NCI-H2196 treated with DMSO at 0.1 percent for 48 hours (cell line): ENCODE data around the gene ZNF564.
"Not testable (repeated sequence)": the region's sequence is repeated elsewhere in the genome, so short reads cannot be mapped to it uniquely, and the experiment has no call there.

Source experiments
- DNase-seq: peaks from one replicate; lab custom pipeline; 2025; ENCODE audit not compliant: unreplicated experiment; lab: John Stamatoyannopoulos, UW

Gene ZNF564

DNA sequence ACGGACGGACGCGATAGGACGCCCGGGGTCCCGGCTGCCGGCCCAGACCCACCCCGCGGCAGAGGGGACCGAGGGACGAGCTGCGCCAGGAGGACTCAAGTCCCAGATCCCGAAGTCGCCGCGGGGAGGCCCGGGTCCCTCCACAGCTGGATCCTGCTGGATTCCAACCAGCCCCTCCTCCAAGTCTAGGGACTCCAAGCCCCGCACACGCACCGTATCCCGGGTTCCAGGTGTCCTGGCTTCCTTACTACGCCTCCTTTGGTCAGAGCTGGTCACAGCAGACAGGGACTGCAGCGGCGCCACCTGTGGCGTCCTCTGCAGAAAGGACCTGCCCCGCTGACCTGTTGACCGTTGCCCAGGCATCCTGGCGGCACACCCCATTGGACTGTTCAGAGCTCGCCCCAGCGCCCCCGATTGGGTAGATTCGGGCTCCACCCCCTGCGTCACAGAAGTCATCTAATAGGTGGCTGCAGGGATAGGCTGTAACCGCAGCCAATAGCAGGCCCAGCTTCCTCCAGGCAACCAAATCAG is 37.7 kb downstream of the ZNF564 start:
- DNase-seq: no peak

DNA sequence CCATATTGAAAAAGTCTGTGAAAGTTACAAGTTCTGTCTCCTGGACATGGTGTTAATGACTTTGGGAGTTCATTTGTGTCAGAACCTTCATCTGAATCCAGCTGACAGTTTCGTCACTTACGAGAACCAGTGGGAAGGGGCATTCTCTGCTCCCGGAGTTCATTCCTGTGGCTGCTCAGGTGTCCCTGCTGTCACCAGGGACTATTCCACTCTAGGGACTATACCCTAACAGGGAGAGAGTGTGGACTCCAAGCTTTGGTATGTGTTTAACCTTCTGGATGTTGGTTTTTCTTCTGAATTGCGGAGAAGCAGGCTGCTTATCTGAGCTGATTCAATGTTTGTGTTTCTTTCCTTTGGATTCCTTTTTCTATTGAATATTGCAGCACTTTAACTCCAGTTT is 54.2 kb downstream of the ZNF564 start:
- DNase-seq: no peak

GRCh38 chr19:12496480-12496879 is 54.8 kb downstream of the ZNF564 start:
- no peak for DNase-seq

- peak; percentile 94 for DNase-seq
Observed at GRCh38 chr19:12495002-12495802, 56.1 kb downstream of the ZNF564 start.

DNA sequence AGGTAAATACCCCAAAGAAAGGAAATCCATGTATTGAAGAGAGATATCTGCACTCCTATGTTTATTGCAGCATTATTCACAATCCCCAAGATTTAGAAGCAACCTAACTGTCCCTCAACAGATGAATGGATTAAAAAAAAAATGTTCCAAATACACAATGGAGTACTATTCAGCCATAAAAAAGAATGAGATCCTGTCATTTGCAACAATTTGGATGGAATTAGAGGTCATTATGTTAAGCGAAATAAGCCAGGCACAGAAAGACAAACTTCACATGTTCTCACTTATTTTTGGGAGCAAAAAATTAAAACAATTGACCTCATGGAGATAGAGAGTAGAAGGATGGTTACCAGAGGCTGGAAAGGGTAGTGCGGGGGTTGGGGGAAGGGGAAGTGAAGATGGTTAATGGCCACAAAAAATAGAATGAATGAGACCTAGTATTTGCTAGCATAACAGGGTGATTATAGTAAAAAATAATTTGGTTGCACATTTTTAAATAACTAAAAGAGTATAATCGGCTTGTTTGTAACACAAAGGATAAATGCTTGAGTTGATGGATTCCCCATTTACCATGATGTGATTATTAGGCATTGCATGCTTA is 56.9 kb downstream of the ZNF564 start:
- DNase-seq: no peak

- not testable (repeated sequence) for DNase-seq
Observed at GRCh38 chr19:12486265-12486783, 65.0 kb downstream of the ZNF564 start.

GRCh38 chr19:12485571-12485970 is 65.7 kb downstream of the ZNF564 start:
- DNase-seq: no peak

GRCh38 chr19:12485052-12485416 is 66.2 kb downstream of the ZNF564 start:
- DNase-seq: no peak

DNA sequence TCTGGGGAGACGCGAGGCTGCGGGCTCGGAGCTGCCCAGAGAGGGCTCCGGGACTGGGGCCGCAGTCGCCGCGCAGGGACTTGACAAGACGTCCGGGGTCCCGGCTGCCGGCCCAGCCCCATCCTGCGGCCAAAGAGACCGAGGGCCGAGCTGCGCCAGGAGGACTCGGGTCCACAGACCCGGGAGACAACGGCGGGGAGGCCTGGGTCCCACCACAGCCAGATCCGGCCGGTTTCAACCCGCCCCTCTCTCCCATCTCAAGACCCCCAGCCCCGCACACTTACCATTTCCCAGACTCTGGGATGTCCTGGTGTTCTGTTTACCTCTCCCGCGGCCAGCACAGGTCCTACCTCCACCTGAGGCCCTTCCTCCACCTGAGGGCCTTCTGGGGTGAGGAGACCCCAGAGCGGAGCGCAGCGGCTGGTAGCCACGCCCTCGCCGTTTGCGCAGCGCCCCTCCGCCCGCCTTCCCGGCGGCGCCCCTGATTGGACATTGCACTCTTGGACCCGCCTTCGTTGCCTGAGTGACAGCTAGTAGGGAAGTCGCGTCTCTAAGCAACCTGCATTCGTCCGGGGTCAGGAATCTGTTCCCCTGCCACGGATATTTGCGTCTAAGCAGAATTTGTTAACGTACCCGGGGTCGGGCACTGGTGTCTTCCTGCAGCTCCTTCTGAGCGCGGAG is 66.8 kb downstream of the ZNF564 start, which contains the start of gene ZNF709:
Gene ZNF709, minus strand, starts transcription at position 446 of the 681 bp plus-strand sequence. Its CDS starts 159 bp downstream, at position 287.
- DNase-seq: peak; percentile 71

DNA sequence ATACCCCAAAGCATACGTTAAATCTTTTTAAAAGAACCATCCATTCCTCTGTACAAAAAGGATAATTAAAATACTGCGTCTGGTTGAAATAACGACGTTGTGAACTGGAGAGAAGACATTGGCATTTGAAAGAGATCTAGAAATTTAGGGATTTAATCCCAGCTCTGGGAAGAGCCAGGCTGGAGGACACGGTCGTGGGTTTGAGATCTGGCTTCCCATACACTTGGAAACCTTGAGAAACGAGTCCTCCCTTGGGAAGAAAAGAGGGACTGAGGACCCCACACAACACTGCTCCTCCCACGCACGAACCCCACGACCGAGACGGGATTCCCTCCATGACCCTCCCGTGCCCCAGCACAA is 67.3 kb downstream of the ZNF564 start:
- no peak for DNase-seq

DNA sequence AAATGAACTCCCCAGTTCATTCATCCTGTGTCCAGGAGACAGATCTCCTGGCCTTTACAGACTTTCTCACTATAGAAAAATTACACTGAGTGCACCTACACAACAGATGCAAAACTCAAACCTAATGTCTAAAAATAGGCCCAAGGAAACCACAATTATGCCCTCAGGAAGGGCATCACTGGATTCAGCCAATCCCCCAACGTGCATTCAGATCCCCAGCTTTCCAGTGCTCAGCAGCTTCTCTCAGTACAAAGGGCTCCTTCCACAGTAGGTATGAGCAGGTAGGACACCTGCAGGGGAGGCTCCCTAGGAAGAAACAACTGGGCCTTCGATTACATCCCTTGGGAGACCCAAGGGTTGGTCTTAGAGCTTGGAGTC is 68.8 kb downstream of the ZNF564 start:
- DNase-seq: no peak

DNA sequence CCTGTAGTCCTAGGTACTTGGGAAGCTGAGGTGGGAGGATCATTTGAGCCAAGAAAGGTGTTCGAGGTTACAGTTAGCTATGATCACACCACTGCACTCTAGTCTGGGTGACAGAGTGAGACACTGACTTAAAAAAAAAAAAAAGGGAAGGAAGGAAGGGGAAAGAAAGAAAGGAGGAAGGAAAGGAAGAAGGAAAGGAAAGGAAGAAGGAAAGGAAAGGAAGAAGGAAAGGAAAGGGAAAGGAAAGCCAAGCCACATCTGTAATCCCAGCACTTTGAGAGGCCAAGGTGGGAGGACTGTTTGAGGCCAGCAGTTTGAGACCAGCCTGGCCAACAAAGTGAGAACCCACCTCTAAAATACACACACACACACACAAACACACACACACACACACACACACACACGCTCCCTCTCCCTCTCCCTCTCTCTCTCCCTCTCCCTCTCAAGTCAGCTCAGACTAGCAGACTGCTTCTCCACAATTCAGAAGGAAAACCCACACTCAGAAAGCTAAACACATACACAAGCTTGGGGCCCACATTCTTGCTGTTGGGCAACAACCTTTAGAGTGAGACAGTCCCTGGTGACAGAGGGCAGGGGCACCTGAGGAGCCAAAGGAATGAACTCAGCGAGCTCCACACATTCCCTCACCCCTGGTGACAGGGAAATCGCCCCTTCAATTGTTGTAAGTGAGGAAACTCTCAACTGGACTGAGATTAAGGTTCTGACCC is 69.3 kb downstream of the ZNF564 start:
- DNase-seq: no peak

DNA sequence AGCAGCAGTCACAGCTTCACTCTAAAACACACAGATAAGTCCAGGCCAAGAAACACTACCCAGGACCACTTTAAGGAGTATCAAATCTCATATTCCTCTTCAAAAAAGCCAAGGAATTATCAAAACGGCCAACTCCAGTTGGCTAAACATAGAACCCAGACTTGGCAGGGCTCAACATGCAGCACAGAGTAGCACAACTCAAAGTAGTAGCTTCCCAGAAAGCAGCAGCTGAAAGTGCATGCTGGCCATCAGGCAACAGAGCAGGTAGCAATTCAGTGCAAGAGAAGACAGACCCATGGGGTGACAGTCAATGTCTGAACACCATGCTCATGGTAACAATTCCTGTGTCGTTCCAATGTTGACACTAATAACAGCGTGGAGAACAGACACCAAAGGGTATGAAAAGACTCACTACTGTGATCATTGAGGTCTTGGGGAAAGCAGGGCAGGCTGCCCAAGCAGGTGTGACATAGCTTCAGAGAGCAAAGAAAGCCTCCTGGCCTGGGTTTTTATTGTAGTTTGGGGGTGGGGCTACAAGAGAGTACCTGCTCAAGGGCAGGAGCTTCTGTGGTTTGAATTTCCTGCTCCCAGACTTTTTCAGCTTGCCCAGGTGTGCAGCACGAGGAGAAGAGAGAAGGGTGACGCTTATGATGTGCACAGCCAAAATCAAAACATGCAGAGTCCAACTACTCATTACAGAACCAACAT is 72.9 kb downstream of the ZNF564 start:
- DNase-seq: no peak
